Skin epidermis (tissue), 12 donors: Measurements from ENCODE around the gene KIAA1328.
A peak's percentile ranks its signal among the peaks of the same experiment; 100 is the strongest.

Source experiments
- H3K27ac ChIP-seq, 21 experiments: fragments of 200-600 bp; sonication (generic) in 11 of 21; one replicate each; pipeline ENCODE4 v1.5.0; 2020; ENCODE audit warnings: mild to moderate bottlenecking in 3 of 21, inconsistent platforms in 2 of 21, moderate library complexity in 2 of 21
- H3K4me3 ChIP-seq, 7 experiments: fragments of 200-600 bp; sonication (generic) in 2 of 7; one replicate each; pipeline ENCODE4 v1.5.0; 2020; ENCODE audit warnings: inconsistent platforms in 2 of 7, mild to moderate bottlenecking in 2 of 7, moderate library complexity in 1 of 7

Gene KIAA1328

DNA sequence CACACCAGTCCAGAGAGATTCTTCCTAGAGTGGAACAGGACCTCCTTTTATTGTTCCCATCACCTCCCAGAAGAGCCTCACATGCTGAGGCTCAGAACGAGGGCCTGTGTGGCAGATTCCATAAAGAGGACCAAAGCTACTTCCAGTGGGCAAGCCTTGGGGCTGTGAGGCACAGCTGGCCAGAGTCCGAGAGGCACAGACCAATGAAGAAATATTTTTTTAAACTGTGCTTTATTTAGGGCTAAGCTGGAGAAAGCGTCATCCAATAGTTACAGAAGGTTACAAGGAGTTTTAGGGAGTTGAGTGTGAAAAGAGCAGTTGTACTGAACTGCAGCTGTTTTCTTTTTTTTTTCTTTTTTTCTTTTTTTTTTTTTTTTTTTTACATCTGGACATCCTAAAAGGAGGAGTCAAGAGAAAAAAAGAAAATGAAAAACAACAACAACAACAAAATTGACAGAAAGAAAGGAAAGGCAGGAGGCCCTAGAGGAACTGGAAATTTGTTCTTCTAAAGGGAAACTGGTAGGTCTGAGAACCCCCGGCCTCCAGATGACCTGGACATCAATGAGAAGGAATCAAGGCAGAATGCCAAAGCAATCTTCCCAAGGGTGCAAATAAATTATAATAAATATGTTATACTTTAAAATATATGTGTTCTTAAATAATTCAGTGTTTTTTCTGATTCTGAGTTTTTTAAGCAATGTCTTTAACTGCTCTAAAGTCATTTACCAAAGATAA is 414.1 kb downstream of the KIAA1328 start:
- H3K27ac ChIP-seq = no peak overlapping the region
- H3K4me3 ChIP-seq = no peak overlapping the region

DNA sequence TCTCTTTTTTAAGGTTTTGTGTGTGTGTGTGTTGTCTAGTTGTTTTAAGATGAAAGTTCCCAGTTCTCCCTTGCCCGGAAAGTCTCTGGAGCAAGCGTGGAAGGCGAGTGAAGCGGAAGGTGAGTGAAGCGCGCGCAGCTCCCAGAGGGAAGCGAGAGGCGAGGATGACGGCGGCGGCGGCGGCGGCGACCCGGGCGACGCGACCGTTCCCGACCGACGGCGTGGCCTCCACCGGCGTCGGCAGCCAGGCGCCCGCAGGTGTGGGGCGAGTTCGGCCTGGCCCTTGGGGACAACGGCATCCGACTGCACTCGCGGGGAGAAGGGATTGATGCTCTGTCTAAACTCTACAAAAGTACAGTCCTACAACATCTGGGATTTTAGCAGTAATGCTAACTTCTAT is 414.8 kb downstream of the KIAA1328 start:
- H3K4me3 ChIP-seq = no peak overlapping the region
- H3K27ac ChIP-seq = no peak overlapping the region

DNA sequence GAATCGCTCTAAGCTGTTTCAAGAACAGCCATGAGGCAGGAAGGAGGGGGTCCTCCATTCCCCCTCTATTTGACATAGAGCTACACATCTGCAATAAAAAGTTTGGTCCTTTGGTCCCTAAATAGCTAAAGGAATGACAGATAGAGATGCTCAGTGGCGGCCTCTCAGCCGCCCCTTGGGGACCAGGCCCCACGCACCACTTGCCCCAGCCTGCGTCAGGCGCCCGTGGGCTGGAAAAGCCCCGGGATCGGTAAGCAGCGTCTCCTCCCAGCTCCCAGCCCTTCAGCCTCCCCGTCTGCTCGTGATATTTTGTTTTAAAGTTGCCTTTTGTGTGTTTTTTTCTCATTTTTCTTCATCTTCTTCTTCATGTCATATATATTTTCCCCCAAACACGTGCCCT is 415.7 kb downstream of the KIAA1328 start:
- Histone ChIP-seq H3K4me3 (no peak overlapping the region), H3K27ac (no peak overlapping the region)

DNA sequence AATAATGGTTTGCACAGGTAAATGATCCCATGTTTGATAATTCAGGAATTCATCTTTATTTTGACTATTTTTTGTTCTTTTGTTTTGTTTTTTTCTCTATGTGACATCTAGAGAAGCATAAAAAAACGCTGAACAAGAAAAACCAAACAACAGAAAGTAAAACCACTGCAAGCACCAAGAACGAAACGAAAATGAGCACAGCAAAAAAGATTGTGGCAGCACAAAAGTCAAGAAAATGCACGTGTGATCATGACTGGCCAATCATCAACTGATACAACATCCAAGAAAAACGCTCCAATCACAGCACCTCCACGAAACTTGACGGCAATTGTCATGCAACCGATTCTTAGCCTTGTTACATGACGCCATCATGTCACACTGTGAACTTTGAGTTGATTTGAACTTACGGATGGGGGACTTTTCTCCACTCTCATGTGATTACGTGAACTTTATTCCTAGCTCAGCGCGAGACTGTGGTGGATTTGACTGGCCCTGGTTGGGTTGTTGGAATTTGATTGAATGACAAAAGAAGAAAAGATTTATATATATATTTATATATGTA is 417.9 kb downstream of the KIAA1328 start:
- no peak overlapping the region for H3K4me3 ChIP-seq

DNA sequence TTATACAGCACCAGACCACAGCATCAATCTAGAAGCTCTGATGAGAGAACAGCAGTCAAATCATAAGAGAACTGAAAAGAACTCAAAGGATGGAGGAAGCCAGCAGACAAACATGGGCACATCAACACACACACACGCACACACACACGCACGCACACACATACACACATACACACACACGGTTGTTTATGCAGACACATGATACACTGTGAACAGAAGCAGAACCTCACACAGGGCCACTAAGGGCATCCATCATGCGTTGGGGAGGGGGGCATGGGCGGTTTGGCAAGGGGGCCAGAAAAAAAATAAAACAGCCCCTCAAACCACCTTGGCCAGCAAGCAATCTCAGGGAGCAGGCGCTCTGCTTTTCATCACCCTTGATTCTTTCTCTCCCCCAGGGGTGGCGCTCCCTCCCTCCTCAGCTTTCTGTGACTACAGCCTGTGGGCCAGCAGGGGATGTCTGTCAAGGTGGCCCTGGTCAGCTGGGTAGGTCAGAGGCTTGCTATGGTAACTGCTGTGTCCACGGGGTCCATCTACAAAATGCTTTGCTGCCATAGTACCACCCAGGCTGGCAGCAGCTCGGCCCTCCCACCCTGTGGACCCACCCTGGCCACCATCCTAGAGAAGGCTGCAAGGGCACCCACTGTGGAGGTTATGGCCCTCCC is 418.7 kb downstream of the KIAA1328 start:
- no peak overlapping the region for H3K27ac ChIP-seq
- H3K4me3 ChIP-seq = no peak overlapping the region

More for the DNA sequence above, 417.9 kb downstream of the KIAA1328 start:
- H3K27ac ChIP-seq = no peak overlapping the region

DNA sequence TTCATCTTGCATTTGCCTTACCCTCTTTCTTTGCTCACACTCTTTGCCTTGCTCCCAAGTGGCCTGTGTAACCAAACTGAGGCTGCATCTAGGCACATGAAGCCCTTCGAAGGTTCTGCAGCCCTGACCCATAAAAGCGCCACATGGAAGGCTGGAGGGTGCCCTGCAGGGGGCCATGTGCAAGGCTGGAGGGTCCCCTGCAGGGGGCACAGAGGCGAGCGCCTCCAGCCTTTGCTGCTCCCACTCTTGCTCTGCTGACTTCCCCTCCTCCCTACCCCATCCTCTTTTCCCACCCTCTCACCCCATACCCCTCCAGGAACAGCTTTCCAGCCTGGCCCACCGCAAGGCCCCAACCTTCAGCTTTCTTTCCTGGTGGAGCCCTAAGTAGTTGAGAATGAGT is 419.4 kb downstream of the KIAA1328 start:
- Histone ChIP-seq H3K27ac (no peak overlapping the region), H3K4me3 (no peak overlapping the region)

DNA sequence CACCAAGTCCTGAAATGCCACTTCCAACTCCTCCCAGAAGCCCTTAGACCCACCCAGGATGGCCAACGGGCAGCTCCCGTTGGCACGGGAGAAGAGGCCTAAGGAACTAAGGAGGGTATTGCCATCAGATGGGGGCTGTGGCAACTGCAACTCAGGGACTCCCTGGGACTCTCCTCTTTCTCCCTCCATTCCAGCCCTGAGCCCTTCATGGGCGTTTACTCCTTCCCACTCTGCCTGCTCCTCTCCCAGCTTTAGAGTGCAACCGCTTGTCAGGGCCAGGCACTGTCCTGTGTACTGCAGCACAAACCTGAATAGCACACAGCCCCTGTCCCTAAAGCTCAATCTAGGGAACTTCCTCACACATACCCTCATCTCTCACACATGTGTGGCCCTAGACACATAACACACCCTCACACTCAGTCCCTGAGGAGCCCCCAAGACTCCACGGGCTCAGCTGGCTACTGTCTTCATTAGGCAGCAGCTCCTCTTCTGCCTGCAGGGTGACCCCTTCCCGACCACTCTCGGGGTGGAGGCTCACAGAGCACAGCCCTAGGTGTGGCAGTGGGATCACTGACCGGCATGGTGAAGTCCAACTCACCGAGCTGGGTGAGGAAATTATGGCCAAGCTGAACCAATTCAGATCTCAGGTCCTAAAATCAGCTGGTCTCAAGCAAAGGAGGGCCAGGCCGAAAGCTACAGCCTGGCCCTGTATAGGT is 420.4 kb downstream of the KIAA1328 start:
- Histone ChIP-seq H3K4me3 (no peak overlapping the region), H3K27ac (no peak overlapping the region)

DNA sequence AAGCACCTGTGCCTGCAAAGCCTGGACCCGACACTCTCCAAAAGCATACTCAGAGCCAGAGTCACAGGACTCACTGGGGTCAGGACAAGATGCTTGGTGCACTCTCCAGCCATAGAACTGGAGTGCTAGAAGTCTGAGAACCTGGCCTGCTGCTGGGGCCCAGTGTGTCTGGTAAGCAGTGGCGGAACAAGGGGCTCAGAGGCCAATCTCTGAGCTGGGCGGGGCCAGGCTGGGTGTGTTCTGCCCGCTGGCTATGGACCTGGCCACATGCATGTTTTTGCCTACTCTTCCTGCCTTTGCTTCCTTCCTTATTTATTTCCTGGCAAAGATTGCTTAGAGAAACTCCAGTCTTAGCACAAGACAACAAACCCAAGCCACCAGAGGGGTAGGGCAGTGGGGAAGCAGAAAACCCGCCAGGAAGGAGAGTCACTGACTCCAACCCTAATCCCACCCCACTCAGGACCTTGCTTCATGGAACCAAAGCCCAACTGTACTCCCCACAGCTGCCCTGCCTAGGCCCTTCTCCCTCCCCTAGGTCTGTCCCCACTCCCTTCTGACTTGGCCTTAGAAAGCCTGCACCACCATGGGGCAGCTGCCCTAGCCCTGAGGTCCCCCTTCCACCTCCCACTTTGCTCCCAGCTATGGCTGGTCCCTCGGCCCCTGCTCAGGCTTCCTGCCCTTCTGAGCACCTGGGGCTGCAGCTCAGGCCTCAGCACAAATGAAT is 421.1 kb downstream of the KIAA1328 start:
- no peak overlapping the region for H3K27ac ChIP-seq
- H3K4me3 ChIP-seq = no peak overlapping the region

DNA sequence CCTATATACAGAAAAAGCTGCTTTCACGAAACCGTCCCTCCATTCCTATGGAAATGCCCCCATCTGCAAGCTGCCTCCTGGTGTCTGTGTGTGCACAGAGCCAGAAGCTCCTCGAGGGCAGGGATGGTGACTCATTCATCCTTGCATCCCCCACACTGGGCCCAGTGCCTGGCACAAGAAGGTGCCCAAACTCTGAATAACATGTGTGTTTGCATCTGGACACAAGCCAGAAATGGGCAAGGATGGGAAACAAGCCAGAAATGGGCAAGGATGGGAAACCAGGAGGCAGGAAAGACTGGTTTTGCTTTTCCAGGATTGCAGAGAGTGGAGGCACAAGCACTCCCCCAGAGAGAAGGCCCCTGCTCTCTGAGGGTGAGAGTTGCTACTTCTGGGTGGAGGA is 422.8 kb downstream of the KIAA1328 start:
- Histone ChIP-seq H3K27ac (no peak overlapping the region), H3K4me3 (no peak overlapping the region)

DNA sequence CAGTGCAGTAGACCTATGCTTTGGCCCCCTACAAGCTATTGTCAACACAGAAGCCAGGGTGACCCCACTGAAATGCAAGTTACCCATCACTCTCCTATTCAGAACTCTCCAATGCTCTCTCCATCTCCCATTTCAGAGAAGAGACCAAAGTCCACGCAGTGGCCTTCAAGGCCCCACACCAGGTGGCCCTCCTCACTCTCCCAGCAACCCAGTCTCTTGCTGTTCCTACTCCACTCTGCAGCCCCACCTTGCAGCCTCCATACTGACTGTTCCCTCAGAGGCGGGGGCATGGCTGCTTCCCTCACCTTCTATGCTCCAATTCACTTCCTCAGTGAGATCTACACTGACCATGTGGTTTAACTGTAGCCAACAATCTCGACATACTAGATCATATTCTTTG is 423.4 kb downstream of the KIAA1328 start:
- no peak overlapping the region for H3K27ac ChIP-seq
- no peak overlapping the region for H3K4me3 ChIP-seq

DNA sequence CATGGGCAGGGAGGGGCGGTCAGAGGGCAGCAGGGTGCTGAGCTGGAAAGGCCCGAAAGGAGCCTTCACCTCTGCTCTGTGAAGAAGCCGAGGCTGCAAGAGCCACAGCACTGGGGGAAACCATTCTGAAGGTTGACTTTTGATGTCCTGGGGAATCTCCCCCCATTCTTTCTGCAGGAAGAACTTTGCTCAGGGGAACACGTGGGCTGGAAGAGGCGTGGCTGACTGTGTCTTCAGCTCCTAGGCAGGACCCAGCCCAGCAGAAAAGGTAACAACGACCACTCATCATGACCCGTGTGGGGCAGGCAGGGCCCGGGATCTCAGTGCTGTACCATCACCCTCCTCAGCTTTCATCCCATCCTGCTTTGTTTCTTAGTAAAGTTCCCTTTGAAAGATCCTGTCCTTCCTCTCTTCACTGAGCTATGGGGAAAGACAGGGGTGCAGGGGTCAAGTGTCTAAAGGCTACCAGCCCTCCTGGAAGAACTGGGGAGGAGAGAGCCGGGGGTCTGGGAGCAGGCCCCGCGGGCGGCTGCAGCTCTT is 424.0 kb downstream of the KIAA1328 start:
- no peak overlapping the region for H3K4me3 ChIP-seq

DNA sequence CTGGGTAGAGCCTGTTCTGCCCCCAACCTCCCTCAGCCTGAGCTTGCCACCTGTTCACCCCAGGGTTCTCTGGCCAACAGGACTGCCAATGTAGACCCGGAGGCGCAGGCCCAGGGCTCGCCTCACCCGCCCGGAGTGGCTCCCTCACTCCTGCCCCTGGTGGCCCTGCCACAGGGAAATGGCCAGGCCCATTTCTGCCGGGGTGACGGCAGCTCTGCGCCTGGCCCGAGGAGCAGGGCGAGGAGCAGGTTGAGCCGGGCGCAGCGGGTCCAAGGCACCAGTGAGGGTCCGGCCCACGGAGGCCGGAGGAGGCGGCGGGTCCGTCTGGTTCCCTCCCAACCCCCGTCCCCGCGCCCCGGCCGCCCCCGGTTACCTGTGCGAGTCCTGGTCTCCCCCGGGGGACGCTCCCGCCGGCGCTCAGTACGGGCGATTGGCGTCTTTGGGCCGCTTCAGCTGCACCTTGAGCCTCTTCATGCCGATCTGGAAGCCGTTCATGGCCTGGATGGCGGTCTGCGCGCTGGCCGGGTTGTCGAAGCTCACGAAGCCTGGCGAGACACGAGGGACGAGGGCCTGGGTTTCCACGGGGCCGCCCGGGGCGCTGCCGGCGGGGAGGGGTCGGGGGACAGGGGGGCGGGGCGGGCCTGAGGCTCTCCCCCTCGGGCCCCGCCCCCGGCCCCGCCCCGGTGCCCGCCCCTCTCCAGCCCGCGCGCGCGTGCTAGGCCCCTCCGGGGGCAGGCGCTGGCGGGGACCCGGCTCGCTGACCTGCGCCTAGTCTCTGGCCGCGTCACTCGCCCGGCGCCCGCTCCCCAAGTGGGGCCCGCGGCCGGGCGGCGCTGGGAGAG is 424.7 kb downstream of the KIAA1328 start:
- Histone ChIP-seq H3K27ac (no peak overlapping the region), H3K4me3 (peak overlapping the region in 5 of 7 experiments; percentile 7 to 35 (median 20))

More for the DNA sequence above, 424.0 kb downstream of the KIAA1328 start:
- no peak overlapping the region for H3K27ac ChIP-seq

DNA sequence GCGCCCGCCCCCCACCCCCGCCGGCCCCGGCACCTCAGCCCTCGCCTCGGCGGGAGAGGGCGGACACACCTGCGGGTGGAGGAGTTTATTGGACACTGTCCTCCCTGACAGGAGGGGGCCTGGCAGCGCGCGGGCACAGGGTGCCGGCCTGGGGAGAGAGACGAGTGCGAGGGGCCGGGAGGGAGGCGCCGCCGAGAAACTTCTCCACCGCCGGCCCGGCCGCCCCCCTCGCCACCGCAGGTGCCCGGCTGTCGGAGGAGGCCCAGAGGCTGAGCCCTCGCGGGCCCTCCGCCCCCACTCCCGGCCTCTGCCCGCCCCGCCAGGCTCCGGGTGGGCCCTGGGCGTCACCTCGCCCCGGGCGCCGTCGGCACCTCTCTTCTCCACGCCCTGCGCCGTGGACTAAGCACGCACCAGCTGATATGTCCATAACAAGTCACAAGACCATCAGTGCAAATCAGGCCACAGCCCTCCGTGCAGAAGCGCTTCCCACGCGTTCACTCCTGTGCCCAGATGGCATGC is 425.4 kb downstream of the KIAA1328 start:
- H3K4me3 ChIP-seq = peak overlapping the region in 5 of 7 experiments; percentile 7 to 35 (median 20)
- no peak overlapping the region for H3K27ac ChIP-seq

DNA sequence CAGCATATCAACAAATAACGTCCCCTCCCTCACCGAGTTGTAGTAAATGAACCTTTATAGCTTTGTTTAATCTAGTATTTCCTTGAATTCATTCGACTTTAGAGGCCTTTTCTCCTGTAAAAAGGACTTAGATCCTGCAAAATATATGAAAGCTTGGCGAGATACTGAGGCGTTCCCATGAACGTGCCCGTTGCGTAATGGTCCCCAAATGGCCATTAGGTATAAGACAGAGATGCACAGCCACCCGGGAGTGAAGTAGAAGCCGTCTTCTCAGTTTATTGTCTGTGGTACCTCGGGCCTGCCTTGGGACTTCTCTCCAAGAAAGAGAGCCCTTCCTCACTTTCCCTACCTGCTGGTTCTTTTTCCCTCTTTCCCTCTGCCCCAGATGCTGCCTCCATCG is 426.0 kb downstream of the KIAA1328 start:
- H3K4me3 ChIP-seq = no peak overlapping the region
- no peak overlapping the region for H3K27ac ChIP-seq

DNA sequence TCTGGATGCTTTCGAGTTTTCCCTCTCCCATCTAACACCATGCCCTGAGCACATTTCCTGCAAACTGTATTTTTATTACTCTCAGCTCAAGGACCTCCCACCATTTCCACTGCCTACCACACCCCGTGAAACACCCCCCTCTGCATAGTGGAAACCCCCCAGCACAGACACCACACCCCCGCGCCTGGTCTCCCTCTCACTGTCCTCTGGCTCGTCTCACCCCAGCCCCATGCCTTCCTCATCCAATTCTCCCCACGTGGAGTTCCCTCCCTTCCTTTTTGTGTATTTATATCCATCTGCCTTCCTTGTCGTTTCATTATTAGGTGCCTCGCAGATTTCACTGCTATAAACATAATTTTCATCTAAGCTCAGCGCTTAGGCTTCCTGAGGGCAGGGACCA is 429.2 kb downstream of the KIAA1328 start:
- H3K27ac ChIP-seq = no peak overlapping the region

DNA sequence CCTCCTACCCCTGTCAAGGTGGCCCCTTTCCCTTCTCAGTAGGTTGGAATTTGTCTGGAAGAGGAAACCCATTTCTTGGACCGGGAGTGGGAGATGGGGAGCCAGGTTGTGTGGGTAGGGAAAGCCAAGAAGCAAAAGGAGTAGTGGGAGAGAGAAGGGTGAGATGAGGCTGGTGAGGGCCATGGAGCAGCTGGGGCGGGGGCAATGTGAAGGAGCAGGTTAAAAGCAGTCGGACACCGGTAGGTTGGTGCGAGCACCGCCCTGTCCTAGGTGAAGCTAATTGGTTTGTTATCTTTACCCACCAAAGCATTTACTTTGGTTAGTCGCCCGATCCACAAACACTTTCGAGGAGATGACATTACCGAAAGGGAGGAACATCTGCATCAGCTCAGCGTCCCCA is 429.9 kb downstream of the KIAA1328 start:
- no peak overlapping the region for H3K4me3 ChIP-seq
- H3K27ac ChIP-seq = no peak overlapping the region

More for the DNA sequence above, 429.2 kb downstream of the KIAA1328 start:
- no peak overlapping the region for H3K4me3 ChIP-seq

DNA sequence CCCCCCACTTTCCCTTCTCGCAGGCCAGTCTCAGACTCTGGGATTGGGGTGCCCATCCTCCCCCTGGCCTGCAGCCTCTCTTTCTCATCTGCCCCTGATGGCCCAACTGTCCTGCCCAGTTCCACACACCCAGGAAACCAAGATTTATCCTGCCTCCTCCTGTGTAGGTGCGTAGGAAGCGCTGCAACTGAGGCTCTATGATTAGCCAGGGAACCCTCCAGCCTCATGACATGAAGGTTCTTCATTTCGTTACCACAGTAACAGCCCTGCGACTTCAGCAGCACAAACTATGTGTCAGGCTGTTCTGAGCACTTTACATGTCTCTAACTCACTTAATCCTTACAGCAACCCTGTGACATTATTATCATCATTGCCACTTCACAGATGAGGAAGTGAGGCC is 430.8 kb downstream of the KIAA1328 start:
- H3K4me3 ChIP-seq = no peak overlapping the region
- H3K27ac ChIP-seq = no peak overlapping the region

DNA sequence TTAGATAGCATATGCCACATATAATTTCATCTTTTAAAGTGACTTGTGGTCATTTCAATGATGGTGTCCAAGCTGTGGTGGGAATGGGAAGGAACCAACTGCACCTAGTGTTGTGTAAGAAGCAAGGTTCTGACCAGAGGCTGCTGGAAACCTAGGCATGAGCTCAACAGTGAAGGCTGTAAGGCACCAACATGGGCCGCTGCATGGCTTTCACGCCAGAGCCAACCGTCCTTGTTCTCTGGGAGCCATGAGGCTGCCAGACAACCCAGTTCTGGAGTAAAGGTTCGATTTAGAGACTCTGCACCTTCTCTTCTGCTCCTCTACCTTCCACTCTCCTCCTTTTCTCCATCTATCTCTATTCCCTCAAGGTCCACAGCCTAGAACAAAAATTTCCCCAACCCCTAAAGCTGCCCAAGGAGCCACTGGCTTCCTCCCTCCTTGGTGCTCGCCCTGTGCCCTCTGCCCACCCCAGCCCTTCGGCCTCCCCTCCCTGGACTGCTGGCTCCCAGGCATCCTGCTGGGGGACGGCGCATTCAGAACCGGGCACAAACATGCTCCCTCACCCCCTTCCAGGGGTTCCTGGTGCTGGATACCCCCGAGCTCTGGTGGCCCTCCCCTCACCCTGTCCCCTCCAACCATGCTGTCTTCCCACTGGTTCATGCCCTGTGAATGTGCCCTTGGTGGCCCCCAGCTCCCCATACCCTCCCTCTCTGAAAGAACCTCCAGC is 431.6 kb downstream of the KIAA1328 start:
- Histone ChIP-seq H3K27ac (no peak overlapping the region), H3K4me3 (no peak overlapping the region)
